Left renal pelvis (tissue), 4 donors: ENCODE results near the gene CENPX. TPM values are rescaled to one million over a fixed set of nuclear protein-coding genes. Genes with fewer than 3 reads are reported as not detected.

ENCODE experiments used
- DNase-seq, 4 donors: peaks; one replicate each; pipeline ENCODE4 v3.0.0-alpha.2; 2013; ENCODE audit warnings: low read depth in 4 of 4, low spot score in 3 of 4
- polyA plus RNA-seq, 4 donors: library from polyadenylated mRNA; unstranded; fragments of 120-200 nt; gene quantifications; one replicate each; pipeline ENCODE4 v1.2.1, GENCODE V29; 2013; ENCODE audit not compliant: insufficient read length in 4 of 4

CENPX gene
- polyA plus RNA-seq, 4 donors, result 32.0 to 50.3 (median 34.4) TPM

GRCh38 chr17:82055965-82056728, 33.5 kb upstream of the CENPX start:
- DNase-seq, result no peak

GRCh38 chr17:82055023-82055964, 32.6 kb upstream of the CENPX start:
- no peak for DNase-seq

- DNase-seq, result no peak
These were observed 31.8 kb upstream of the CENPX start for GRCh38 chr17:82054351-82055022.

- no peak for DNase-seq
These were observed 31.0 kb upstream of the CENPX start for GRCh38 chr17:82053556-82054263.

GRCh38 chr17:82053130-82053529, 30.5 kb upstream of the CENPX start:
- no peak for DNase-seq

GRCh38 chr17:82052638-82053059, 30.0 kb upstream of the CENPX start:
- DNase-seq, result no peak

GRCh38 chr17:82051776-82052637, 29.3 kb upstream of the CENPX start, which contains the start of the genes GPS1 and RFNG:
TSS of gene GPS1 (plus strand) at chr17:82051898. CDS start at chr17:82051932, 34 bp downstream.
TSS of gene RFNG (minus strand) at chr17:82051811. CDS start at chr17:82051766, 45 bp downstream.
- DNase-seq, result no peak

- no peak for DNase-seq
These were observed 28.3 kb upstream of the CENPX start for GRCh38 chr17:82050761-82051641.

GRCh38 chr17:82050152-82050760, 27.6 kb upstream of the CENPX start:
- no peak for DNase-seq

GRCh38 chr17:82049521-82049971, 26.9 kb upstream of the CENPX start:
- DNase-seq, result no peak

GRCh38 chr17:82049106-82049505, 26.4 kb upstream of the CENPX start:
- DNase-seq, result no peak

GRCh38 chr17:82048571-82048971, 25.9 kb upstream of the CENPX start:
- no peak for DNase-seq

GRCh38 chr17:82047914-82048570, 25.4 kb upstream of the CENPX start:
- DNase-seq, result no peak

- no peak for DNase-seq
These were observed 24.7 kb upstream of the CENPX start for GRCh38 chr17:82047379-82047778.

GRCh38 chr17:82046903-82047302, 24.2 kb upstream of the CENPX start:
- no peak for DNase-seq

GRCh38 chr17:82045936-82046484, 23.3 kb upstream of the CENPX start:
- no peak for DNase-seq

GRCh38 chr17:82043507-82043906, 20.8 kb upstream of the CENPX start:
- DNase-seq, result no peak
